ENCODE data around the gene EPSTI1.

The EPSTI1 gene

DNA sequence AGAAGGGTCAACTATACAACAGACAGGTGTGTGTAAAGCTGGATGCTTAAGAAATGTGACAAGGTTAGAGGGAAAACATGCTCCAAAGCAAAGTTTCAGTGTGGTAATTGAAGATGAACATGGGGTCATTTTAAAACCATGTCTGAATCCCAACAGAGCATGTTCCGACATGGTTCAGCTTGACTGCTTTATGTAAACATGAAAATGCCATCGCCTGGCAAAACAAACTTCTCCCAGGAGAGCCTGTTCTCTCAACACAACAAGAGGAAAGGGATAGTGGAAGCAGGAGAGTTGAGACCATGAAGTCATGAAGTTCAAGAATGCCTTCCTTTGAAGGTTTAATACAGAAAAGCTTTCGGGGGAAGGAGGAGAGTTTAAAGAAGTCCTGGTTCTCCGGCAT is 85.8 kb downstream of the EPSTI1 start:
- DNase-seq (ENCODE audit: low read depth): no peak
- TF ChIP-seq, protein P1, sequence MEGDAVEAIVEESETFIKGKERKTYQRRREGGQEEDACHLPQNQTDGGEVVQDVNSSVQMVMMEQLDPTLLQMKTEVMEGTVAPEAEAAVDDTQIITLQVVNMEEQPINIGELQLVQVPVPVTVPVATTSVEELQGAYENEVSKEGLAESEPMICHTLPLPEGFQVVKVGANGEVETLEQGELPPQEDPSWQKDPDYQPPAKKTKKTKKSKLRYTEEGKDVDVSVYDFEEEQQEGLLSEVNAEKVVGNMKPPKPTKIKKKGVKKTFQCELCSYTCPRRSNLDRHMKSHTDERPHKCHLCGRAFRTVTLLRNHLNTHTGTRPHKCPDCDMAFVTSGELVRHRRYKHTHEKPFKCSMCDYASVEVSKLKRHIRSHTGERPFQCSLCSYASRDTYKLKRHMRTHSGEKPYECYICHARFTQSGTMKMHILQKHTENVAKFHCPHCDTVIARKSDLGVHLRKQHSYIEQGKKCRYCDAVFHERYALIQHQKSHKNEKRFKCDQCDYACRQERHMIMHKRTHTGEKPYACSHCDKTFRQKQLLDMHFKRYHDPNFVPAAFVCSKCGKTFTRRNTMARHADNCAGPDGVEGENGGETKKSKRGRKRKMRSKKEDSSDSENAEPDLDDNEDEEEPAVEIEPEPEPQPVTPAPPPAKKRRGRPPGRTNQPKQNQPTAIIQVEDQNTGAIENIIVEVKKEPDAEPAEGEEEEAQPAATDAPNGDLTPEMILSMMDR (IDR thresholded peaks at IDR 0.05; ENCODE audit: control insufficient read depth, extremely low read depth, insufficient read depth): no peak
- H3K4me3 ChIP-seq (ENCODE audit: low read depth, low read length): no peak overlapping the region

GRCh38 chr13:42905579-42905978 is 86.5 kb downstream of the EPSTI1 start:
- TF ChIP-seq, protein P1 (IDR thresholded peaks at IDR 0.05; ENCODE audit: control insufficient read depth, extremely low read depth, insufficient read depth): no peak
- DNase-seq (ENCODE audit: low read depth): no peak
- H3K4me3 ChIP-seq (ENCODE audit: low read depth, low read length): no peak overlapping the region

- DNase-seq (ENCODE audit: low read depth): no peak
- no peak overlapping the region for H3K4me3 ChIP-seq (ENCODE audit: low read depth, low read length)
- TF ChIP-seq, protein P1 (IDR thresholded peaks at IDR 0.05; ENCODE audit: control insufficient read depth, extremely low read depth, insufficient read depth): no peak
These were observed 92.8 kb downstream of the EPSTI1 start for GRCh38 chr13:42899266-42899665.

DNA sequence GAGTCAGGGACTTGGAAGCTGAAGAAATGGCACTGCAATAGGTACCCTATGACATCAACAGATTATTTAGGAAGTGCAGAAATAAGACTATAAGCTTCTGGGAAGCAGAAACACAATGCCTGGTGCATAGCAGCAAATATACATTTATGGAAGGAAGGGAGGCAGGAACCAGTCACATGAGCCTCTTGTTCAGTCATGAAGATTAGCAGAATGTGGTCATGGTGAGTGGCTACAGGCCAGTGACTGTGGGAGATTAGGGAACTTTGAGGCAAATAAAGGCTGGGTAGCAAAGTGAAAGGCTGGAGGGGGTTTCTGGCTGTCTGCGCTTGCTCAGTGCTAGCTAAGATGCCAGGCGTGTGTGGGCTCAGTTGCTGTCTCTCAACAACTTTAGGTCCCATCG is 96.3 kb downstream of the EPSTI1 start:
- no peak overlapping the region for H3K4me3 ChIP-seq (ENCODE audit: low read depth, low read length)
- TF ChIP-seq, protein P1 (IDR thresholded peaks at IDR 0.05; ENCODE audit: control insufficient read depth, extremely low read depth, insufficient read depth): no peak
- DNase-seq (ENCODE audit: low read depth): no peak

DNA sequence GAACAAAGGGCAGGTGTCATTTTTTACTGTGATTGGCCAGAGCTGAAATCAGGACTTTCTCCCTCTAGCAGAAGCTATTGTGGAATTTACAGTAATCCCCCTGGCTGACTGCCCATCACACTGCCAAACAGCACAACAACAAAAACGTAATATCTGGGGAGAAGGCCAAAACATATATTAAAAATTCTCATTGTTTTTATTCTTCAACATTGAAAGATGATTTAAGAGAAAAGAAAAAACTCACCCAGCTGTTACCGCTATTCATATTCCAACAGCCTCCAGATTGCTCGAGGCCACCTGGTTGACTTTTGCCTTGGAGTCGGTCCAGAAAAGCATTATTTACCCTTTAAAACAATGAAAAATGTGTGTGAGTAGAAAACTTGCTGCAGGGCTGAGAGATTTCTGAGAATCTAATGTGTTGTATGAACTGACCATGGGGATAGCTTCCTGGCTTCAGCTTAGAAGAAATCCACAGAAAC is 97.2 kb downstream of the EPSTI1 start:
- TF ChIP-seq, protein P1 (IDR thresholded peaks at IDR 0.05; ENCODE audit: control insufficient read depth, extremely low read depth, insufficient read depth): no peak
- DNase-seq (ENCODE audit: low read depth): peak; percentile 79
- no peak overlapping the region for H3K4me3 ChIP-seq (ENCODE audit: low read depth, low read length)

DNA sequence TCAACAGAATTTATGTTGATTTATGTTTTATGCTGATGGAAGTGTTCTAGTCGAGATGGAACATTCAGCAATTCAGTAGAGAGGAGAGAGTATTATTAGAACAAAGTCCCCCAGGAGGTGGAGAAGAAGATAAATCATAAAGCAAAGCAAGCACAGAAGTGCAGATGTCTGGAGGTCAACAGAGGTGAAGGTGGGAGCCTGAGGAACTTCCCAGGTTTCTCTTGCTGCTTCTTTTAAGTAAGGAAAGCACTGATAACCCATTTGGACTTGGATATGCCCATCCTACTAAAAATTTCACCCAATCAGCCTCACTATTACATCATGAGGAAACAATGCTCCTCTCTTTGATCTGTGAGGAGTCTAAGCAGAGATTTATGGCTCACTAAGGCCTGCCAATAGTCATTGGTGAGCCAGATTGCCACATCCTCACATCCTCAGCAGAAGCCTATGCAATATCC is 98.8 kb downstream of the EPSTI1 start:
- no peak for DNase-seq (ENCODE audit: low read depth)
- TF ChIP-seq, protein P1 (IDR thresholded peaks at IDR 0.05; ENCODE audit: control insufficient read depth, extremely low read depth, insufficient read depth): no peak
- no peak overlapping the region for H3K4me3 ChIP-seq (ENCODE audit: low read depth, low read length)

- TF ChIP-seq, protein P1 (IDR thresholded peaks at IDR 0.05; ENCODE audit: control insufficient read depth, extremely low read depth, insufficient read depth): no peak
- no peak overlapping the region for H3K4me3 ChIP-seq (ENCODE audit: low read depth, low read length)
- no peak for DNase-seq (ENCODE audit: low read depth)
These were observed 99.3 kb downstream of the EPSTI1 start for GRCh38 chr13:42892760-42893159.

Data from LNCaP clone FGC (cell line).